ENCODE measurements around the gene CROT.

The CROT gene

GRCh38 chr7:87330942-87331341 lies 14.5 kb upstream of the CROT start:
- Mint-ChIP-seq H3K36me3 (ENCODE audit: low read depth) (peaks cover 49% of the 10 kb centered on the region), H3K4me3 (no peak overlapping the region), H3K27ac (no peak overlapping the region), H3K9me3 (peaks cover 26% of the 10 kb centered on the region), H3K4me1 (no peaks in the 10 kb centered on the region), H3K27me3 (no peaks in the 10 kb centered on the region)
- ATAC-seq (no peak), DNase-seq (no peak)

DNA sequence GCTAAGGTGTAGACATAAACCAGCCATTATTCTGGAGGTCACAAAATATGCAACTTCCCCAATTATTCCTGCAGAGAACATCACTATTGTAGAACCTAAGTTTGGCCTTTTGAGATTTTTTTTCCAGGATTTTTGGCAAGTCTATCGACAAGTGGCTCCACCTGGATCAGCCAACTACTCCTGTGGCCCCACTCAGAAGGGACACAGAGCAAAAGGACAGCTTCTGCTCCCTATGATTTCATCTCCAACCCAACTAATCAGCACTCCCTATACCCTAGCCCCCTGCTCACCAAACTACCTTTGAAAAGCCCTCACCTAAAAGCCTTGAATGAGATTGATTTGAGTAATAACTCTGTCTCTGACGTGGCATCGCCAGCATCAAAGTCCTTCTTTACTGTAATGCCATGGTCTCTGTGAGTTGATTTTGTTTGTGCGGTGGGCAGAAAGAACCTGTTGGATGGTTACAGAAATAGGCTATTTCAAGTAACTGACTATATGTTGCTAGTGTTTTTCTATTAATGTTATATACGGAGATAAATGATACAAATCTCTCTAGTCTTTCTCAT lies 13.7 kb upstream of the CROT start:
- H3K36me3 Mint-ChIP-seq (ENCODE audit: low read depth) = peaks cover 51% of the 10 kb centered on the region
- no peak overlapping the region for H3K4me3 Mint-ChIP-seq
- DNase-seq (no peak), ATAC-seq (no peak)
- peaks cover 18% of the 10 kb centered on the region for H3K9me3 Mint-ChIP-seq
- no peaks in the 10 kb centered on the region for H3K27me3 Mint-ChIP-seq
- H3K27ac Mint-ChIP-seq = no peak overlapping the region
- H3K4me1 Mint-ChIP-seq = no peaks in the 10 kb centered on the region

GRCh38 chr7:87332321-87332720 lies 13.1 kb upstream of the CROT start:
- Mint-ChIP-seq H3K27ac (no peak overlapping the region), H3K27me3 (no peaks in the 10 kb centered on the region), H3K4me3 (no peak overlapping the region), H3K4me1 (no peaks in the 10 kb centered on the region), H3K9me3 (peaks cover 12% of the 10 kb centered on the region), H3K36me3 (ENCODE audit: low read depth) (peaks cover 48% of the 10 kb centered on the region)
- ATAC-seq = no peak
- no peak for DNase-seq

GRCh38 chr7:87336136-87336535 lies 9.3 kb upstream of the CROT start:
- H3K36me3 Mint-ChIP-seq (ENCODE audit: low read depth) = peaks cover 22% of the 10 kb centered on the region
- H3K9me3 Mint-ChIP-seq = peaks cover 4% of the 10 kb centered on the region
- no peak for ATAC-seq
- H3K27ac Mint-ChIP-seq = no peak overlapping the region
- no peak for DNase-seq
- no peaks in the 10 kb centered on the region for H3K4me1 Mint-ChIP-seq
- H3K27me3 Mint-ChIP-seq = no peaks in the 10 kb centered on the region
- no peak overlapping the region for H3K4me3 Mint-ChIP-seq

- Mint-ChIP-seq H3K4me3 (no peak overlapping the region), H3K9me3 (no peaks in the 10 kb centered on the region), H3K27ac (no peak overlapping the region), H3K36me3 (ENCODE audit: low read depth) (peaks cover 18% of the 10 kb centered on the region), H3K27me3 (no peaks in the 10 kb centered on the region), H3K4me1 (peaks cover 8% of the 10 kb centered on the region)
- DNase-seq = no peak
- no peak for ATAC-seq
These were observed 8.1 kb upstream of the CROT start for GRCh38 chr7:87337331-87337730.

DNA sequence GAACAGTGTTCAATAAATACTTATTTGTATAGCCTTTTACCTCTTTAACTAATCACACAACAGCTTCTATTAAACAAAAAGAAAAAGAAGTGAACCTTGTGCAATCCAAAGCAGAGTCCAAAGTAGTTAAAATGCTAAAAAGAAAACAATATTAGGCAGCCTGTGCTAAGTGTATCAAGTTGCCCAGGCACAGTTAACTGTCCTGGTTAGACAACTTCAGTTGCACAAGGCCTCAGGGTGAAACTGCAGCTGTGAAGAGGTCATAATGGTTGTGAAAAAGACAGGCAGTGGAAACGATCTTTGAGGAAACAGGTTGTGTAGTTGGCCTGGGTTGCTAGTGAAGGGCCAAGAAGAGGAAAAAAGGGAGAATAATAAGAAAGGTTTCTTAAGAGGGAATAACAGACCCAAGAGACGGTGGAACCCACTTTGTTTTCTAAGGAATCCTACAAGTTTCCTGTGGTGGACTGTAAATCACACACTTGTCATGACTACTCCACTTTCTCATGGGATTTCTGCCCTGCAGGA lies 6.0 kb upstream of the CROT start:
- H3K4me3 Mint-ChIP-seq = no peak overlapping the region
- ATAC-seq (no peak), DNase-seq (no peak)
- no peak overlapping the region for H3K27ac Mint-ChIP-seq
- no peaks in the 10 kb centered on the region for H3K9me3 Mint-ChIP-seq
- no peaks in the 10 kb centered on the region for H3K27me3 Mint-ChIP-seq
- peaks cover 18% of the 10 kb centered on the region for H3K36me3 Mint-ChIP-seq (ENCODE audit: low read depth)
- H3K4me1 Mint-ChIP-seq = peaks cover 25% of the 10 kb centered on the region

- Mint-ChIP-seq H3K9me3 (no peaks in the 10 kb centered on the region), H3K27ac (no peak overlapping the region), H3K27me3 (no peaks in the 10 kb centered on the region), H3K4me1 (peaks cover 36% of the 10 kb centered on the region), H3K4me3 (no peak overlapping the region), H3K36me3 (ENCODE audit: low read depth) (peaks cover 11% of the 10 kb centered on the region)
- no peak for DNase-seq
- no peak for ATAC-seq
These were observed 4.0 kb upstream of the CROT start for GRCh38 chr7:87341441-87341840.

DNA sequence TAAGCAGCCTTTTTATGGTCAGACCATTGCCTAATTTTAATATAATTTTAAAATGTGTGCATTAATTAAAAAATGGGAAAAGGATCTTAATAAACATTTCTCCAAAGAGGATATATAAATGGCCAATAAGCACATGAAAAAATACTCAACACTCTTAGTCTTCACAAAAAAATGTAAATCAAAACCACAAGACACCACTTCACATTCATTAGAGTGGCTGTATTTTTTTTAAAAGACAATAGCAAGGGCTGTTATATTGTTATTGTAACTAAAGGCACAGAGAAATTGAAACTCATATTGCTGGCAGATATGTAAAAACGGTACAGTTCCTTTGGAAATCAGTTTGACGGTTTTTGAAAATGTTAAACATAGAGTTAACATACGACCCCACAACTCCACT lies 3.2 kb upstream of the CROT start:
- no peak overlapping the region for H3K4me3 Mint-ChIP-seq
- H3K9me3 Mint-ChIP-seq = no peaks in the 10 kb centered on the region
- H3K4me1 Mint-ChIP-seq = peaks cover 41% of the 10 kb centered on the region
- DNase-seq = no peak
- ATAC-seq = no peak
- no peak overlapping the region for H3K27ac Mint-ChIP-seq
- peaks cover 8% of the 10 kb centered on the region for H3K36me3 Mint-ChIP-seq (ENCODE audit: low read depth)
- H3K27me3 Mint-ChIP-seq = no peaks in the 10 kb centered on the region

GRCh38 chr7:87344446-87344845 lies 1.0 kb upstream of the CROT start:
- peak overlapping the region; percentile 95 for H3K4me3 Mint-ChIP-seq
- no peak for ATAC-seq
- H3K36me3 Mint-ChIP-seq (ENCODE audit: low read depth) = peaks cover 10% of the 10 kb centered on the region
- H3K4me1 Mint-ChIP-seq = peaks cover 41% of the 10 kb centered on the region
- H3K27me3 Mint-ChIP-seq = no peaks in the 10 kb centered on the region
- peak overlapping the region; percentile 94 for H3K27ac Mint-ChIP-seq
- no peak for DNase-seq
- H3K9me3 Mint-ChIP-seq = no peaks in the 10 kb centered on the region

- Mint-ChIP-seq H3K9me3 (no peaks in the 10 kb centered on the region), H3K4me1 (peaks cover 41% of the 10 kb centered on the region), H3K27me3 (no peaks in the 10 kb centered on the region), H3K27ac (peak overlapping the region; percentile 66), H3K4me3 (peak overlapping the region; percentile 95), H3K36me3 (ENCODE audit: low read depth) (peaks cover 17% of the 10 kb centered on the region)
- ATAC-seq (no peak), DNase-seq (no peak)
These were observed 503 bp downstream of the CROT start for GRCh38 chr7:87345962-87346371.

DNA sequence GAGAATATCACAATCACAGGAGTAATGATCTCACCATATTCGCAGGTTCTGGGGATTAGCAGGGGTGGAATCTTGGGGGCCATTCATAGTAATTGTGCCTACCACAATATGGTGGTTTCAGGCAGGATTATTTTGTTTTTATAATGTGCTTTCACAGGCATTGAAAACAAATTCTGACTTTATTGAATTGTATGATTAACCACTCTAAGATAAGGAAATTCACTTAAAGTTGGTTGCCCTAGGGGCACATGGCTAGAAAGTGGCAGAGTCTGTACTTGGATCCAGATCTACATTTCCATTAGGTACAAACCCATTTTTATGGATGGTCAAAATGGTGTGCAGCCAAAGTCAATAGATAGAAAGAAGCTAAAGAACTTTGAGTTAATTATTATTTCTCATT lies 1.7 kb downstream of the CROT start:
- DNase-seq = no peak
- Mint-ChIP-seq H3K4me3 (no peak overlapping the region), H3K9me3 (no peaks in the 10 kb centered on the region), H3K4me1 (peaks cover 34% of the 10 kb centered on the region), H3K27me3 (no peaks in the 10 kb centered on the region), H3K27ac (no peak overlapping the region), H3K36me3 (ENCODE audit: low read depth) (peaks cover 19% of the 10 kb centered on the region)
- no peak for ATAC-seq

DNA sequence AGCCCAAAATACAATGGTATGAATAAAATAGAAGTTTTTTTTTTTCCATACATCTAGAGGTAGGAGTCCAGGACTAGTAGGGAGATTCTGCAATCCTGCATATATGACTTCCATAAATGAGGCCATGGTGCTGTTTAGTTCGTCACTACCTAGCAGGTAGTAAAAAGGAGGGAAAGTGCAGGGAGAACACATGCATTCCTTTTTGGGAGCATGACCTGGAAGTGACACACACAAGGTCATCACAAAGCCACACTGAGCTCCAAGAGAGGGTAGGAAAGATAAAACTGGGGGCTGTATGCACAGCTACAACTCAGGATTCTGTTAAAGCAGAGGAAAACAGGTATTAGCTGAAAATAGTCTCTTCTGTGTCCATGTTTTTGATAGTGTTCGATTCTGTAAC lies 2.2 kb downstream of the CROT start:
- no peak for DNase-seq
- Mint-ChIP-seq H3K4me1 (peaks cover 30% of the 10 kb centered on the region), H3K27ac (no peak overlapping the region), H3K27me3 (no peaks in the 10 kb centered on the region), H3K36me3 (ENCODE audit: low read depth) (peaks cover 21% of the 10 kb centered on the region), H3K9me3 (no peaks in the 10 kb centered on the region), H3K4me3 (no peak overlapping the region)
- no peak for ATAC-seq

DNA sequence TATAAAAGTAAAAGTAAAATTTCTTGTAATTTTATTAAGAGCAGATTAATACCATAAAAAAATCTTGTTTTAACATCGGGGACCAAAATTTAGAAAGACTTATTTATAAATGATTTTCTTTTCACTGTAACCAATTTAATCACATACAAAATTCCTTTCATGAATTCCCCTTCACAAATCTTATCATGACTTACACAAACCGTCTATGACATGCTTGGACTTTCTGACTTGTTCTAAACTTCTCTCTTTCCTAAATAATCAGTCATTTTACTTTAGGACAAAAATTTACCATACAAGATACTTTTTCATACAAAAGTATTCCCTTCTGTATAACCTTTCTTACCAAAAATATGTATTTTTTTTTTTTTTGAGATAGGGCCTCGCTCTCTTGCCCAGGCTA lies 9.3 kb downstream of the CROT start:
- H3K4me3 Mint-ChIP-seq = no peak overlapping the region
- ATAC-seq = no peak
- H3K36me3 Mint-ChIP-seq (ENCODE audit: low read depth) = peaks cover 60% of the 10 kb centered on the region
- H3K27me3 Mint-ChIP-seq = no peaks in the 10 kb centered on the region
- no peak for DNase-seq
- peaks cover 7% of the 10 kb centered on the region for H3K9me3 Mint-ChIP-seq
- no peaks in the 10 kb centered on the region for H3K4me1 Mint-ChIP-seq
- no peak overlapping the region for H3K27ac Mint-ChIP-seq

- Mint-ChIP-seq H3K4me1 (no peaks in the 10 kb centered on the region), H3K9me3 (peaks cover 7% of the 10 kb centered on the region), H3K36me3 (ENCODE audit: low read depth) (peaks cover 52% of the 10 kb centered on the region), H3K27ac (no peak overlapping the region), H3K4me3 (no peak overlapping the region), H3K27me3 (no peaks in the 10 kb centered on the region)
- ATAC-seq (no peak), DNase-seq (no peak)
These were observed 11.0 kb downstream of the CROT start for GRCh38 chr7:87356448-87356847.

- Mint-ChIP-seq H3K4me1 (no peaks in the 10 kb centered on the region), H3K9me3 (peaks cover 7% of the 10 kb centered on the region), H3K4me3 (no peak overlapping the region), H3K36me3 (ENCODE audit: low read depth) (peaks cover 30% of the 10 kb centered on the region), H3K27me3 (no peaks in the 10 kb centered on the region), H3K27ac (no peak overlapping the region)
- DNase-seq (no peak), ATAC-seq (no peak)
These were observed 13.9 kb downstream of the CROT start for GRCh38 chr7:87359366-87359765.

- Mint-ChIP-seq H3K27me3 (no peaks in the 10 kb centered on the region), H3K36me3 (ENCODE audit: low read depth) (peaks cover 12% of the 10 kb centered on the region), H3K9me3 (peaks cover under 1% of the 10 kb centered on the region), H3K4me3 (no peak overlapping the region), H3K27ac (no peak overlapping the region), H3K4me1 (no peaks in the 10 kb centered on the region)
- ATAC-seq (no peak), DNase-seq (no peak)
These were observed 15.9 kb downstream of the CROT start for GRCh38 chr7:87361320-87361719.

Data from activated naive CD8-positive, alpha-beta T cell treated with anti-CD3 and anti-CD28 coated beads, Interleukin-2, amount 50 U/mL, for 24 hours (primary cell).